Activated CD8-positive, alpha-beta memory T cell treated with anti-CD3 and anti-CD28 coated beads, Interleukin-2, amount 50 U/mL, for 1 hour (primary cell): ENCODE measurements around the gene SESN3.
A peak's percentile ranks its signal among the peaks of the same experiment; 100 is the strongest.
"Not testable (repeated sequence)": the region's sequence is repeated elsewhere in the genome, so short reads cannot be mapped to it uniquely, and the experiment has no call there.

Experiments used
- DNase-seq: peaks from one replicate; pipeline ENCODE4 v3.0.0-alpha.2; 2020; ENCODE audit errors: extremely low read depth

SESN3 gene

DNA sequence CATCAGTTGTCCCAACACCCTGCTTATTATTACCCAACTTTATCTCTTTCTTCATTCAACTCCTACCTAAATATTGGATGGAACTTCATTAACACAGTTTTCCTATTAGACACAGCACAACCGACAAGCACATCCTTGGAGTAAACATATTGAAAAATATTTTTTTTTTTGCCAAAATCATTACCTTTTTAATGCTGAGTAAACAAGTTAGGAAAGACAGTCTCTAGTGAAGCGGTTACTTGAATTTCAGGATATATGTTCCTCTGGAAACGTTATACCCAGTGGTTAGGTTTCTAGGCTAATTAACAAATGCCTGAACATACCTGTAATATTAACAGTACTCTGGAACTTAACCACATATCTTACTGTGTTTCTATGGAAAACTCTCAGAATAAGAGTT, 11.4 kb downstream of the SESN3 start:
- DNase-seq = no peak

DNA sequence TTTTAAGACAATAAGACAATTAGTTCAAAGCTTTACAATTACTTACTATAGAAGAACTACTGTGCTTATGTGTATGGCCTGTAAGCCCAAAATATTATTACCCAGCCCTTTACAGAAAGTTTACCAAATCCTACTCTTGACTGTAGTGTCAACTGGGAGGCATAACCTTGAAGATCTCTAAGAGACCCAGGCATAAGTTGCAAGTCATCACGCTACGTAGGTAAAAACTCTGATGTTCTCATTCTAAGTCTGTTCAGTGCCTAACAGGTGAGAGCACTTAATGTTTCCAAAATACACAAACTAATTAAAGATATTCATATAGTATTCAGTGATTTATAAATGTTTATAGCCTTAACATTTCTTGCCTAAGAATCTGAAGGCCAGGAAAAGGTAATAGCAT, 12.9 kb downstream of the SESN3 start:
- DNase-seq = no peak

DNA sequence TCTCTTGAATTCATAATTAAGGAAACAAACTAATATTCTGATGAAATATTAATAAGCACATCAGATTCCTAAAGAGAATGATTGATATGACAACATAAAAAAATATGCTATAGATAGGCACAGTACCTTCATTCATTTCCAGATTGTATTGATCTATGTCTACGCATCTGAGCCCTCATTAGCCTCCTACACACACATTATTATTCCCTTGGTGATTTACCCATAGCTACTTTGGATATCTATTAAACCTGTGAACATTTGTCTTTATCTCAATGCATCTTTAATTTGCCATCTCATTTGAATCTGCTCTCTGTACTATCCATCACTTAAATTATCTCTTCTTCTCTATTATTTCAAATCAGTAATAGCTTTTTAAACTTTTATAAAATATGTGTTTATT, 18.4 kb downstream of the SESN3 start:
- no peak for DNase-seq

DNA sequence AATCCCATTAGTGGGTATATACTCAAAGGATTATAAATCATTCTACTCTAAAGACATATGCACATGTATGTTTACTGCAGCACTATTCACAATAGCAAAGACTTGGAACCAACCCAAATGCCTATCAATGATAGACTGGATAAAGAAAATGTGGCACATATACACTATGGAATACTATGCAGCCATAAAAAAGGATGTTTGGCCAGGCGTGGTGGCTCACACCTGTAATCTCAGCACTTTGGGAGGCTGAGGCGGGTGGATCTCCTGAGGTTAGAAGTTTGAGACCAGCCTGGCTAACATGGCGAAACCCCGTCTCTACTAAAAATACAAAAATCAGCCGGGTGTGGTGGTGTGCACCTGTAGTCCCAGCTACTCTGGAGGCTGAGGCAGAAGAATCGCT, 21.5 kb downstream of the SESN3 start:
- DNase-seq = not testable (repeated sequence)

DNA sequence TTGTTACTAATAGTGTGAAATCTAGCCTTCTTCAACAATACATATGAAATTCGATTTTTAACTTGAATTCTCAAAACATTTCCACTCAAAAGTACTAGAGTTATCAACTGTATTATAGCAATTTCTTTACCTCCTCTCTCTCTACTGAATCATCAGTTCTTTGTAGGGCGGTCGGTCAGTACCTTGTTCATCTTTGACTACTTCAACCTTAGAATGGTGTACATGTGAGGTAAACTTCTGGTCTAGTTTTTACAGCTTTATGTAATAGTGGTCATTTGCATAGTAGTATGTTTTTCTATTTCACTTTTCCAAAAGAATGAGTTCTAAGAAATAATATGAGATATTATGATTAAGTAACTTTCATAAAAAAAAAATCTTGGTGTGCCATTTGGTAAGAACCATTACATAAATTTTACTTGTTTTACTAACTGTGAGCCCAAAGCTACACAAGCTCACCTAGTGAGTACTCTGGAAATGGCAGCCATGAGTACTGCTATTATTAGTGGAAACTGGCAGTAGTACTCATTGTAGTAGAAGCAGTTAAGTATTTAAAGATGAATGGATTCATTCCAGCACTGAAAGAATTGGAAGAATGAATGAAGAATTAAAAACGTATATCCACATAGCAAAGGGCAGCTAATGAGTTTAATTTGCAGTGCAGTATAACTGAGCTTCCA, 30.1 kb downstream of the SESN3 start:
- no peak for DNase-seq

DNA sequence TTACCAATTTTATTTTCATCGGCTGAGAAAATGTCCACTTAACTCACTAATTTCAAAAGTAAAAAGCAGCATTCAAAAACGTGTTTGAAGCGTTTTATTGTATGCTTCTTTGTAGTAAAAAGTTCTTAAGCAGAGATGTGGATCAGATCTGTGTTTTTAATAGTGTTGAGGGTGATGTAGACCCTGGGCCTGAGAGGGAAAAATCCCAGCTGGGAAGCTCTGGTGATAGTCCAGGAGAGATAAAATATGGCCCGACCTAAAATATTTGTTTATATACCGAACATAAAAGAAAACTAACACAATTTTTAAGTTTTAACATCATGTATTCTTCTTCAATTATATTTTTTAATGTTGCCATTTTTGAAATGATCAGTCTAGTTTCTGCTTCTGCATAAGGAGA, 35.2 kb downstream of the SESN3 start:
- DNase-seq = no peak

DNA sequence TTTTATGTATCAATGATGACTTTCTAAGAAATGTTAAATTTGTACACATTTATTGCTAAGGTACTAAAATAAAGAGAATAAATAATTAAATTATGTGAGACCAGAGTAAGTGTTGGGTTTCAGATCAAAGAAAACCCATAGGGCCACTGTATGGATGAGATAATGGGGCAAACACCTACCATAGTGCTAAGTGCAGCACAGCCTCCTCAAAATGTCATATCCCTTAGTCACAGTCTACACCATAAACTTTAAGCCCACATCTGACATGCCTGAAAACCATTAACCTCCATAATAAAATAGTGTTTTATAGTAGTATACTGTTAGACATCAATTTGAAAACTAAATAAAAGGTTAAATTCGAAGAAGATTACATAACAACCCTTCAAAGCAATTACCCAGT, 37.5 kb downstream of the SESN3 start:
- no peak for DNase-seq

DNA sequence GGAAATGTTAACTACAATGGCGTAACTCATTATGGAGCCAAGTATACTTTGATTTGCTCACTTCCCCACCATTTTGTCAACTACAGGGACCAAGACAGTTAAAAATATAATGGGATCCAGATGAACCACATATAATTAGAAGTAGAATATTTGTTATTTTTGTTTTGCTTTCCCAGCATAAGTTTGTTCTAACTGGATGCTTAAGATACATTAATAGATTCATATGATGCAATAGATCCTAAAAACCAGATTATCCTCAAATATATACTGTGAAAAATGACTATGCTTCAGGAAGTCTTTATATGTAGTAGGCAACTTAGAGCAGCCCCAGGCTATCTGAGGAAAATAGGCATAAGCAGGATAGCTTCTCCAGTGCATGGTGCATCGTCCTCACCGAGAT, 38.3 kb downstream of the SESN3 start:
- DNase-seq = no peak

DNA sequence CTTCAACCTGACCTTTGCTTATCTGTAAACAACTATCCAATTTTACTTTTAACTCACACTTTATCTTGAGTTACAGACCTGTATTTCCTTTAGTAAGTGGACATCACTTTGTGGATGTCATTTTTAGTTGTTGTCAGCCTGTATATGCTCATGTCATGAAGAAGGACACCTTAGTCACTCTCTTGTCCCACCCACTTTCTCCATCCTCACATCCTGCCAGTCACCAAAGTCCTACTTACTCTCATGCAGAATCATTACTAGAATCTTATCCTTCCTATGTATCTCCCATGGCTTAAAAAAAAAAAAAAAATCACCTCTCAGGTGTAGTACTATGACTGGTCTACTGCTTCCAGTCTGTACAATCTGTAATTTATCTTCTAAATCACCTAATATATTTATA, 43.3 kb downstream of the SESN3 start:
- no peak for DNase-seq

DNA sequence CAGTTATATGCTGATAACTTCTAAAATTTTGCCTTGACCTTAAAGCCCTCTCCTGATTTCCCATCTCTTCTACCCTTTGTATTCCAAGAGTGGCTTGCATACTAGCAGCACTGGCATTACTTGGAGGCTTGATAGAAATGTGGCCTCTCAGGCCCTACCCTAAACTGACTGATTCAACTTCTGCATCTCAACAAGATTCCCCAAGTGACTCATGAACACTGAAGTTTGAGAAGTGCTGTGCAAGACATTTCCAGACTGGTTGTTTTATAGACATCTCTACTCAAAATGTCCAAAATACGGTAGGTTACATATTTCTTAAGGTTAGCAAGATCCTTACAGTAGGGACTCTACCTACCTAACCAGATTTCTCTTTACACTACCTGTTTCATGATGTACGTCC, 48.6 kb downstream of the SESN3 start:
- DNase-seq = no peak

DNA sequence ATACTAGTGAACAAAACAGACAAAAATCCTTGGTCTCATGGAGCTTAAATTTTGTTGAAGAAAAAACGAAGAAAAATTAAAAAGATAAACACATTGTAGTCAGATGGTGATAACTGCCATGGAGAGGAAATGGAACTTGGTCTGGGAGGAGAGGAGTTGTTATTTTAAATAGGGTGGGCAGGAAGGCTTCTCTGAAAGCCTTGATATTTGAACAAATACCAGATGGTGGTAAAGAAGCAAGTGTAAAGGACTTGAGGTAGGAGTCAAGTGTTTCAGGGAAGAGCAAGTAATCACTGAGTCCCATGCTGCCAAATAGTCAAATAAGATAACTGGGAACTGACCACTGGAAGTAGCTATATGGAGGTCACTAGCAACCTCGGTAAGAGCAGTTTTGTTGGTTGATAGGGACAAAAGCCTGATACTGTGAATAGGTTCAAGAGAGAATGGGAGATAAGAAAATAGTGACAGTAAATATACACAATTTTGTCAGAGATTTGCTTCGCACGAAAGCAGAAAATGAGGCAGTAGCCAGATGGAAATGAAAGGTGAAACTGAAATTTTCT, 55.1 kb downstream of the SESN3 start:
- DNase-seq = no peak

DNA sequence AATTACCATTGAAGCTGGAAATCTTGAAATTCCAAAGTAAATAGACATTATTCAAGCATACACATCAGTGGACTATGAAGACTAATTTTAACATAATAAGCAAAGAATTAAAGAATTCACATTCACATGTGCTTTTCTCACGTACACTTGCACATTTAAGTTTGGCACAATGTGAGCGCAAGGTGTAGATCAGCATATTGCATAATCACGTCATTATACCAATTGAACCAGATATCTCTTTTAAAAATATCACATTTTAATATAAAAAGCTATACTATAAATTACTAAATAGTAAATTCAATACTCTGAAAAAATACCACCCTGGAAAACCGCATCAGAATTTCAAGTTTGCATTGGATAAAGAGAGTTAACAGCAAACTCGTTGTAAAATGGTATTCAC, 60.7 kb downstream of the SESN3 start:
- DNase-seq = no peak

DNA sequence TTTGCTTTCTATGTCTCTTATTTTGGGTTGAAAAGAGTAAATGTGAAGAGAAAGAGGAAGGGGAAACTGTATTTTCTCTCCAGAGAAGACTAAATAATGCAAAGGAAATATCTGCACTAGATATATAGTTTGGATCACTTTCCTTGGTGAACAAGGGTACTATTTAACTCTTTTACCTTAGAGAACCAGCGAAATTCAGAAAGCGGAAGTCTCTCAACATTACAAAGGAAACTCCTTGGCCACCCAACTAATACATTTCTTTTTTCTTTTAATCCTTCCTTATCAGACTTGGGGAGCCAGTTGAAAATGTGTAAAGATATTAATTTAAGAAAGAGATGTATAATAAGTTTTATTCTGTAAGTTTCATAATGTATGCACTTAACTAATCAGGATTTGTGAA, 64.2 kb downstream of the SESN3 start:
- no peak for DNase-seq

DNA sequence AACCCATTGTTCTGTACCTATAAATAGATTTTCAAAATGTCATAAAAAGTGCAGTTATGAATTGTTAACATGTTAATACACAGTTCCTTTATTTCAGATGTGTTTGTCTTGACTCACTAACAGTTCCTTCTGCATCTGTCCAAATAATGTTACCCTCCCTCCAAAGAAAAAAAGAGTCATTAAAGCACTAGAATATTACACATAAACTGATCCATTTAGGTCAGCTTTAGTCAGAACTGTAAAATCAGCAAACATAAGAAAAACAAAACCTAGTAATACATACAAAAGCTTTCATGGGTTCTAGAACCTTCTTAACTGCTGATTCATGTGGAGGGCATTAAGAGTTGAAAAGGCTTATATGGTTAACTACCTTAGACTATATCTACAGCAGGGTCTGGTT, 65.4 kb downstream of the SESN3 start:
- no peak for DNase-seq

DNA sequence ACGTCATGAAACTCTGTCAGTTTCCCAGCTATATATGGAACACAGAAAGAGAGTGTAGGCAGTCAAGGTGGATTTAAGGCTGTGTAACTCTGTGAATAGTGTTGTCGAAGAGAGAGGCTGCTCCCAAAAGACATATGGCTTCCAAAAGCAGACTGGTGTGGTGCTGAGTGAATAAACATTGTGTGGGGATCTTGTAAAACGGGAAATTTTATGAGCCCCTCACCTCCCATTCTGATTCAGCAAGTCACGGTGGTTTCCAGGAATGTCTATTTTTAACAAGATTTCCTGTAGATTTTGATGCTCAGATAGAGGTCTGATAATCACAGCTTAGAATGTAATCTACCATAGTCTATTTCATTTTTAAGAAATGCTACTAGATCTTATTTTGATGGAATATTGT, 67.9 kb downstream of the SESN3 start:
- DNase-seq = no peak

DNA sequence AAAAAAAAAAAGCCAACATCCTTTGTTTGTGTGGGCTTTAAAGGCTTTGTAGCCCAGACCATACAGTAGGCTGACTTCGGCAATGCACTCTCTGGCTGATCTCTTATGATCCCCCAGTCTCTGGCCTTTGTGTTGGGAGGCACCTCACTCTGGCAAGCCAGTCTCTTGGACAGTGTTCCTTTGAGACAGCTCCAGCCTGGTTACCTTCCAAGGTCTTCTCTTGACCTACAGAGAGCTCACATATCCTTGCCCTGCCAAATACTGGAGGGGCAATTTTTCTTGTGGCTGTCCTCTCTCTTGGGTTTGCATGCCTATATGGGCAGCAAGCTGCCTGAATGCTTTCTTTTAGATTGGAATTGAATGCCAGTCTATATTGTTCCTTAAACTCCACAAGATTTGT, 69.8 kb downstream of the SESN3 start:
- no peak for DNase-seq

DNA sequence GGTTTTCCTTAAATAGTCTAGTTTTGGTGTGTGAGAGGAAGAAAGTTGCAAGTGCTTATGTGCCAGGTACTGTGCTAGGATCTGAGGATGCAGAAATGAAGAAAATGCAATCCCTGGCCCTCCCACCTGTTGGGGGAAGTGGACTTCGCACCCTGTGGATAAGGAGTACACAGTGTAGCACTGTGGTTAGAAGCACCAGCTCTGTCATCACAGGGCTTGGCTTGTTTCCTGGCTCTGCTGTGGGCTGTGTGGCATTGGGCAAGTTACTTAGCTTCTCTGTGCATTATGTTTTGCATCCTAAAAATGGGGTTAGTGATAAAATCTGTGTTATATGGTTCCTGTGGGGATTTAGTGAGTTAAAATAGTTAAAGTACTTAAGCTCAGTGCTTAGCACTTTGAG, 73.2 kb downstream of the SESN3 start:
- no peak for DNase-seq

DNA sequence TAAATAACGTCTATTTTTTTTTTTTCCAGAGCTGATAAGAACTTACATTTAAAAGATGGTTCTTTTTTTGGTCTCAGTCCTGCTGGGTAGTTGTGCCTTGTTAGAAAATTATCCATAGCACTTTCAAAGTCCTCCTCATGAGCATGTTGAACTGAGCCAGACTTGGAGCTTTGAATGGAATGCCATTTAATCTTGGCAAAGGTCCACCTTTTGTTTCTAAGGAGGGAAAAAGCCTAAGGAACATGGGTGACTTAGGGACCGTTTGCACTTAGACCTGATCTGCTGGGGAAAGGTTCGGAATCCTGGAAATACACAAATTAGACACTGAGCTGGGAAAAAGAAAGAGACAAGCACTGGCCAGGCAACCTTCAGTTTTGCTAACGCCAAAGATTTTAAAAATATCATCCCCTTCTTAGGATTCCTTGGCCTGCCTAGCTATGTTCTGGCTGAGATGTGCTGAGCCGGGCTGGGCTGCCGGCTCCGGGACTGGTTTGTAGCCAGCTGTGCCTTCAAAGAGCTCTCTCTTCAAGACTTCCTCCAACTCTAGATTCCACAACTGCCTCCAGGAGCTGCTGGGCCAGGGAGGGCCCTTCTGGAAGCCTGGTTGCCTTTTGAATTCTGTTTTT, 74.0 kb downstream of the SESN3 start:
- no peak for DNase-seq

DNA sequence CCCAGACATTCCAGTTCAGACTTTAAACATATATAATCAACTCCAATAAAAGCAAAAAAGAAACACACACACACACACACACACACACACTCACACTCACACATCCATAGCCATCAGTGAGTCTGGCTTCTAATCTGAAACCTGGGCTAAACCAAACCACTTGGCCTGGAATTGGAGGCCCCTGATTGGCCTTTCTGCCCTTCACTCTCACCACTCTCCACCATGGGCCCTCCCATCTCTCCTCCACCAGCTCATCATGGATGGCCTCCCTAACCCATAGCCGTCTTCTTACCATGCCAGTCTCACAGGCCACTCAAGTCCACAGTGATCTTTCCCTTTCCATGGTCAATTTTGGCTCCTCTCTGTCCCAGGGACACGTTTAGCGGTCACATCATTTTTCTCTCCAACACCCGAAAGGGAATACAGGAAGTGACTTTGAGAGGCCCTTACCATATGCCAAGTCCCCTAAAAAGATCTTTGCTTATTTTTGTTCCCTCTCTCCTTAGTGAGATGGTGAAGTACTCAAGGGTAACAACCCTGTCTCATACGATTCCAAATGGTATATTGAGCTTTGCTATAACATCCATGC, 74.8 kb downstream of the SESN3 start:
- DNase-seq = no peak

DNA sequence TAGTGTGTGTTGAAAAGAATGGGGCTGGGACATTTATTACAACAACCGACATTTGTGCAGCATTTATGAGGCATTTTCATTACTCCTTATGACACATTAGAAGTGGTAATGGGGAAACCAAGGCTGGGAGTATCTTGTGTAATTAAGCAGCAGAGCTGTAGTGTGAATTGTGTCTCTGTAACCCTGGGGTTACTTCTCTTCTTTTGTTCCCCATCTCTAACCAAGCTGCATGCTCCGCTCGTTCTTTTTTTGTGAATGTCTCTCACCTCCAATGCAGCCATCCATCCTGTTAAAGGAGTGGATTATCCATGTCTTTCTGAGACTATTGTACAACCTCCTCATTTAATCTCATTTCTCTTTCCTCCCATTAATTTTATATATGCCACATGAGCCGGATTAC, 75.6 kb downstream of the SESN3 start:
- no peak for DNase-seq

DNA sequence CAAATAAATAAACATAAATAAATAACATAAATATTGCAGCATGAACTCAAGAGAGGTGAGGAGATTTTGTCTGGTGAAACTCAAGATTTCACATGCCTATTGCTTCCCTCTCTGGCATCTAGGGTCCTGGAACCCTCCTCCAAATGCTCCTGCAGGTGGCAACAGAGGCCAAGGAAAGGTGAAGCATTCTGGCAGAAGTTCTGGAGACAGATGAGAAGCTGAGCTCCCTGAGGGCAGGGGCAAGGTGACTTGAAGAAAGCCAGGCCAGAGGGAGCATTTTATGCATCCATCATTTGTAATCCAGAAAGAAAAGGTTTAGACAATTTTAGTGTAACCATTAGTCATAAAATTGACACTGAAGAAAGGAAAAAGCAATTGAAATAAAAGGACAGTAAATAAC, 76.5 kb downstream of the SESN3 start:
- peak; percentile 23 for DNase-seq

DNA sequence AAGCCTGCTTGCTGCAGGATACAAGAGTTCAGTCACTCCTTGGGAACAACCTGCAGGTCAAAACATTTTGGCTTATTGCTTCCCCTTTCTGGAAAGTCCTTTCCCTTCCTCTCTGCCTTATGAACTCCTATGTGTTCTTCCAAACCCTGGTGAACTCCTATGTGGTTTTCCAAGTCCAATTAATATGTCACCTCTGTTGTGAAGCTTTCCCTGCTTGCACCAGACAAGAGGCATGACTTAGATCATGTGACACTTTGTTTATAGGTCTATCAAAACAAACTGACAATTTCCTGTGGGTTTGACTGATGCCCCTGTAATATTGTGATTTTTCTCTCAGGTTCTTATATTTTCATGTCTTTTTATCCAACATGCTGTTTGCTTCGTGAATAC, 77.2 kb downstream of the SESN3 start:
- no peak for DNase-seq
